SK-N-SH treated with all-trans-retinoic acid at 6 μM for 48 hours (cell line): ENCODE measurements around the gene DMAC1.

Experiments
- ATAC-seq: fragments of 200-7000 bp; cut with Tn5 transposase; 3 replicates; pipeline ENCODE4 v1.9.1; 2020; ENCODE audit warnings: mild to moderate bottlenecking, moderate library complexity
- ARNTL ChIP-seq: fragments of 450-650 bp; formaldehyde crosslinking; IDR thresholded peaks from 2 replicates; pipeline ENCODE4 v1.5.0; 2020; ENCODE audit warnings: low read depth, mild to moderate bottlenecking, moderate library complexity, borderline replicate concordance
- BACH2 ChIP-seq: fragments of 250-450 bp; sonication (Bioruptor Pico); IDR thresholded peaks from 2 replicates; pipeline ENCODE4 v1.9.0; 2021; ENCODE audit warnings: mild to moderate bottlenecking, borderline replicate concordance
- CSDC2 ChIP-seq: fragments of 250-450 bp; sonication (Bioruptor Pico); IDR thresholded peaks from 2 replicates; pipeline ENCODE4 v1.5.0; 2020; ENCODE audit warnings: mild to moderate bottlenecking, moderate library complexity
- CSRNP3 ChIP-seq: fragments of 250-450 bp; sonication (Bioruptor Pico); IDR thresholded peaks from 2 replicates; pipeline ENCODE4 v1.5.1; 2021; ENCODE audit warnings: mild to moderate bottlenecking, moderate library complexity
- ESRRG ChIP-seq: fragments of 250-450 bp; sonication (Bioruptor Pico); IDR thresholded peaks from 2 replicates; pipeline ENCODE4 v1.6.1; 2021; ENCODE audit warnings: mild to moderate bottlenecking
- ISL1 ChIP-seq: fragments of 250-450 bp; sonication (Bioruptor Pico); IDR thresholded peaks from 2 replicates; pipeline ENCODE4 v2.1.2; 2022; ENCODE audit warnings: mild to moderate bottlenecking, moderate library complexity
- OSR1 ChIP-seq: fragments of 250-450 bp; sonication (Bioruptor Pico); IDR thresholded peaks from 2 replicates; pipeline ENCODE4 v1.8.0; 2022; ENCODE audit warnings: moderate library complexity, mild to moderate bottlenecking, inconsistent platforms
- POU6F1 ChIP-seq: fragments of 250-450 bp; sonication (Bioruptor Pico); IDR thresholded peaks from 2 replicates; pipeline ENCODE4 v1.8.0; 2021; ENCODE audit warnings: low read depth, mild to moderate bottlenecking, moderate library complexity, borderline replicate concordance
- PPARA ChIP-seq: fragments of 250-450 bp; sonication (Bioruptor Pico); IDR thresholded peaks from 2 replicates; pipeline ENCODE4 v1.5.0; 2020; ENCODE audit warnings: mild to moderate bottlenecking, borderline replicate concordance
- SNAI2 ChIP-seq: fragments of 250-450 bp; sonication (Bioruptor Pico); IDR thresholded peaks from 2 replicates; pipeline ENCODE4 v1.5.0; 2020; ENCODE audit warnings: mild to moderate bottlenecking, moderate library complexity
- TCF4 ChIP-seq: fragments of 250-450 bp; sonication (Bioruptor Pico); IDR thresholded peaks from 2 replicates; pipeline ENCODE4 v1.8.0; 2021; ENCODE audit warnings: mild to moderate bottlenecking, moderate library complexity, borderline replicate concordance
- TSHZ2 ChIP-seq: fragments of 250-450 bp; sonication (Bioruptor Pico); IDR thresholded peaks from 2 replicates; pipeline ENCODE4 v1.5.0; 2020; ENCODE audit warnings: mild to moderate bottlenecking, moderate library complexity
- ZC3H10 ChIP-seq: fragments of 250-450 bp; sonication (Bioruptor Pico); IDR thresholded peaks from 2 replicates; pipeline ENCODE4 v1.5.1; 2021; ENCODE audit warnings: mild to moderate bottlenecking, moderate library complexity
- ZFP3 ChIP-seq: fragments of 250-450 bp; sonication (Bioruptor Pico); IDR thresholded peaks from 2 replicates; pipeline ENCODE4 v1.5.0; 2020; ENCODE audit warnings: mild to moderate bottlenecking, moderate library complexity
- ZFP30 ChIP-seq: fragments of 450-650 bp; formaldehyde crosslinking; IDR thresholded peaks from 2 replicates; pipeline ENCODE4 v1.5.0; 2022; ENCODE audit warnings: mild to moderate bottlenecking, moderate library complexity
- ZNF565 ChIP-seq: fragments of 450-650 bp; formaldehyde crosslinking; conservative IDR thresholded peaks from 2 replicates; pipeline ENCODE4 v1.5.0; 2020; ENCODE audit warnings: low read depth, mild to moderate bottlenecking, moderate library complexity
- ZNF70 ChIP-seq: fragments of 450-650 bp; formaldehyde crosslinking; IDR thresholded peaks from 2 replicates; pipeline ENCODE4 v1.5.0; 2020; ENCODE audit warnings: mild to moderate bottlenecking, moderate library complexity
- ZNF8 ChIP-seq: fragments of 450-650 bp; formaldehyde crosslinking; IDR thresholded peaks from 2 replicates; pipeline ENCODE4 v1.5.0; 2020; ENCODE audit warnings: mild to moderate bottlenecking, moderate library complexity
- TF ChIP-seq, protein P1 (sequence below): fragments of 250-450 bp; sonication (Bioruptor Pico); IDR thresholded peaks from 2 replicates; pipeline ENCODE4 v1.8.0; 2020; ENCODE audit warnings: mild to moderate bottlenecking, moderate library complexity, borderline replicate concordance
- TF ChIP-seq, protein P2 (sequence below): fragments of 250-450 bp; sonication (Bioruptor Pico); IDR thresholded peaks from 2 replicates; pipeline ENCODE4 v1.5.1; 2020; ENCODE audit warnings: low read depth, mild to moderate bottlenecking, moderate library complexity

Gene DMAC1

DNA sequence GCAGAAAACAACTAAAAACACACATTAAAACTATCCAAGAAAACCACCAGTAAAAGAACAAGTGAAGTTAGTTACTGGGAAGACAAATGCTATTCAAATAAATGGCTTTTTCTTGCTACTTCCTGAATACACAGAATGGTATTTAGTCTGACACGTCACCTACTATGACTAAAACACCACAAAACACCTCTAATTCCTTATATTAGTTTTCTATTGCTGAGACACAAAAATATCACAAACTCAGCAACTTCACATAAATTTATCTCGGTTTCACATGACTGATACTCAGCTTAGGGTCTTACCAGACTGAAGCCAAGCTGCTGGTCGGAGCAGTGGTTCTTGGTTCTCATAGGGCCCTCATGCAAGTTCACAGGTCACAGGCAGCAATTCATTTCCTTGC lies 5.4 kb downstream of the DMAC1 start:
- ATAC-seq = no peak
- TF ChIP-seq OSR1 (CRISPR knock-in tag) = no peak
- TF ChIP-seq ESRRG (CRISPR knock-in tag) = no peak
- TF ChIP-seq ISL1 (CRISPR knock-in tag) = no peak
- no peak for TF ChIP-seq PPARA (CRISPR knock-in tag)
- TF ChIP-seq POU6F1 (CRISPR knock-in tag) = no peak
- TF ChIP-seq CSRNP3 (CRISPR knock-in tag) = no peak
- TF ChIP-seq ZC3H10 (CRISPR knock-in tag) = no peak
- no peak for TF ChIP-seq ZNF565 (CRISPR knock-in tag)
- TF ChIP-seq, protein P1, sequence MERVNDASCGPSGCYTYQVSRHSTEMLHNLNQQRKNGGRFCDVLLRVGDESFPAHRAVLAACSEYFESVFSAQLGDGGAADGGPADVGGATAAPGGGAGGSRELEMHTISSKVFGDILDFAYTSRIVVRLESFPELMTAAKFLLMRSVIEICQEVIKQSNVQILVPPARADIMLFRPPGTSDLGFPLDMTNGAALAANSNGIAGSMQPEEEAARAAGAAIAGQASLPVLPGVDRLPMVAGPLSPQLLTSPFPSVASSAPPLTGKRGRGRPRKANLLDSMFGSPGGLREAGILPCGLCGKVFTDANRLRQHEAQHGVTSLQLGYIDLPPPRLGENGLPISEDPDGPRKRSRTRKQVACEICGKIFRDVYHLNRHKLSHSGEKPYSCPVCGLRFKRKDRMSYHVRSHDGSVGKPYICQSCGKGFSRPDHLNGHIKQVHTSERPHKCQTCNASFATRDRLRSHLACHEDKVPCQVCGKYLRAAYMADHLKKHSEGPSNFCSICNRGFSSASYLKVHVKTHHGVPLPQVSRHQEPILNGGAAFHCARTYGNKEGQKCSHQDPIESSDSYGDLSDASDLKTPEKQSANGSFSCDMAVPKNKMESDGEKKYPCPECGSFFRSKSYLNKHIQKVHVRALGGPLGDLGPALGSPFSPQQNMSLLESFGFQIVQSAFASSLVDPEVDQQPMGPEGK (CRISPR knock-in tag) = no peak
- TF ChIP-seq BACH2 (CRISPR knock-in tag) = no peak
- no peak for TF ChIP-seq ZNF8 (CRISPR knock-in tag)
- no peak for TF ChIP-seq ARNTL
- TF ChIP-seq, protein P2, sequence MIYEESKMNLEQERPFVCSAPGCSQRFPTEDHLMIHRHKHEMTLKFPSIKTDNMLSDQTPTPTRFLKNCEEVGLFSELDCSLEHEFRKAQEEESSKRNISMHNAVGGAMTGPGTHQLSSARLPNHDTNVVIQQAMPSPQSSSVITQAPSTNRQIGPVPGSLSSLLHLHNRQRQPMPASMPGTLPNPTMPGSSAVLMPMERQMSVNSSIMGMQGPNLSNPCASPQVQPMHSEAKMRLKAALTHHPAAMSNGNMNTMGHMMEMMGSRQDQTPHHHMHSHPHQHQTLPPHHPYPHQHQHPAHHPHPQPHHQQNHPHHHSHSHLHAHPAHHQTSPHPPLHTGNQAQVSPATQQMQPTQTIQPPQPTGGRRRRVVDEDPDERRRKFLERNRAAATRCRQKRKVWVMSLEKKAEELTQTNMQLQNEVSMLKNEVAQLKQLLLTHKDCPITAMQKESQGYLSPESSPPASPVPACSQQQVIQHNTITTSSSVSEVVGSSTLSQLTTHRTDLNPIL (CRISPR knock-in tag) = no peak
- TF ChIP-seq ZFP3 = no peak

- no peak; the same call in 2 of the 3 replicates for ATAC-seq
- TF ChIP-seq ZFP3 = no peak
- TF ChIP-seq ARNTL = no peak
- TF ChIP-seq OSR1 (CRISPR knock-in tag) = no peak
- TF ChIP-seq ZNF70 (CRISPR knock-in tag) = no peak
- TF ChIP-seq SNAI2 = no peak
- no peak for TF ChIP-seq ZFP30 (CRISPR knock-in tag)
- no peak for TF ChIP-seq ISL1 (CRISPR knock-in tag)
- TF ChIP-seq PPARA (CRISPR knock-in tag) = no peak
- no peak for TF ChIP-seq TSHZ2 (CRISPR knock-in tag)
- no peak for TF ChIP-seq CSDC2
- TF ChIP-seq ESRRG (CRISPR knock-in tag) = no peak
- TF ChIP-seq ZC3H10 (CRISPR knock-in tag) = no peak
- TF ChIP-seq ZNF8 (CRISPR knock-in tag) = no peak
- TF ChIP-seq, protein P2 (CRISPR knock-in tag) = no peak
- TF ChIP-seq TCF4 (CRISPR knock-in tag) = no peak
Observed at GRCh38 chr9:7791394-7791793, 8.2 kb downstream of the DMAC1 start.

DNA sequence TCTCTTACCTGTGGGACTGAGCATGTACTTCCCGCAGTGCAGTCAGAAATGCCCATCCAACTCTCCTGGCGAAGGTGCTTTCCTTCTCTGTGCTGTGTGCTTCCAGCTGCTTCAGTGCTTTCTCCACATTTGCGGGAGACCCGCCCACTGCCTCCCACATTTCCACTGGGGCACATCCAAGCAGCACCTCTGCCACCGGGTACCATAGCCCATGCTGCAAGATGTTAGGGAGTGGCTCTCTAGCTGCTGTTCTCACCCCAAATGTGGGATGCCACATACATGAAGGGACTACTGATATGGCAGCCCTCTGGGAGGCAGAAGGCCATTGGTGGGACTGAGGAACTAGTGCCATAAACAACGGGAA lies 8.8 kb downstream of the DMAC1 start:
- ATAC-seq = no peak

More for the DNA sequence above, 8.8 kb downstream of the DMAC1 start:
- no peak for TF ChIP-seq ZNF8 (CRISPR knock-in tag)
